Esophagus (tissue), 2 donors: ENCODE data around the gene SF1. TPM values are rescaled to one million over a fixed set of nuclear protein-coding genes. Genes with fewer than 3 reads are reported as not detected.

Experiments
- H3K27ac ChIP-seq, 2 donors: one replicate each; pipeline ENCODE4 v1.5.1; 2013; ENCODE audit warnings: low read depth in 2 of 2, mild to moderate bottlenecking in 2 of 2, inconsistent platforms in 1 of 2, low read length in 1 of 2, moderate library complexity in 1 of 2
- H3K27me3 ChIP-seq, 2 donors: one replicate each; pipeline ENCODE4 v1.6.1; 2013; ENCODE audit warnings: low read length in 2 of 2, control low read depth in 1 of 2, mild to moderate bottlenecking in 1 of 2; ENCODE audit not compliant: insufficient read depth in 2 of 2, control insufficient read depth in 1 of 2
- H3K36me3 ChIP-seq, 2 donors: one replicate each; pipeline ENCODE4 v1.6.1; 2013; ENCODE audit warnings: low read length in 1 of 2; ENCODE audit not compliant: control insufficient read depth in 2 of 2, insufficient read depth in 2 of 2
- H3K4me1 ChIP-seq, 2 donors: one replicate each; pipeline ENCODE4 v1.6.1; 2013; ENCODE audit warnings: low read length in 1 of 2; ENCODE audit not compliant: control insufficient read depth in 2 of 2, insufficient read depth in 2 of 2
- H3K4me3 ChIP-seq, 2 donors: one replicate each; pipeline ENCODE4 v1.5.1; 2013; ENCODE audit warnings: low read length in 2 of 2, mild to moderate bottlenecking in 2 of 2, low read depth in 1 of 2, moderate library complexity in 1 of 2
- H3K9me3 ChIP-seq, 2 donors: one replicate each; pipeline ENCODE4 v1.6.1; 2013; ENCODE audit warnings: mild to moderate bottlenecking in 2 of 2, low read depth in 1 of 2, low read length in 1 of 2, moderate library complexity in 1 of 2; ENCODE audit not compliant: control insufficient read depth in 2 of 2, insufficient read depth in 1 of 2
- WGBS, 2 donors: extraction: QIAGEN DNeasy Blood & Tissue Kit; methylation state at CpG; one replicate each; pipeline ENCODE4 v1.1.7; 2013; 5-methylcytosine and 5-hydroxymethylcytosine counted together
- polyA plus RNA-seq, 2 donors: library from polyadenylated mRNA; stranded (reverse); fragments of 200-250 nt; gene quantifications; one replicate each; pipeline ENCODE4 v1.2.3, GENCODE V29; 2013
- donor health status: healthy with polysubstance abuse.
- donor health status: Bipolar disorder and iron deficiency.

SF1 gene
- polyA plus RNA-seq, 2 donors = 79.0 to 88.0 TPM

DNA sequence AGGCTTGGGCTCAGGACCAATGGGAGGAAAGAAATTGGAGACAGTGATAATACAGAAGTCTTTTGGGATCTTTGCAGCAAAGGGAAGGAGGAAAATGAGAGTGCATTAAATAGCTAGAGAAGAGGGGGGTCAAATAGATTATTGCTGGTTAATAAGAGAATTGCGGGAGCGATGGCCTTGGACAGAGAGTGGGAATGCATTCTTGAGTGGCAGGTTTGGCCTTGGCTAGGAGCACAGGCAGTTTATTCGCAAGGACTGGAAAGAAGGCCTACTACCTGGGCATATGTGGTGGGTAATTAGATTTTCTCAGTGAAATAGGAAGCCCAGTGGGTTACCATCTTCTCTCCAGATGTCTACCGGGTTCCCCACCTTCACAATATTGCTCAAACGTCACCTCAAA lies 35.5 kb upstream of the SF1 start:
- no peaks in the 10 kb centered on the region for H3K9me3 ChIP-seq
- H3K36me3 ChIP-seq = no peaks in the 10 kb centered on the region
- no peak overlapping the region for H3K4me3 ChIP-seq
- 84 to 85% methylated on average over 5 of the region's 5 CpGs for WGBS, 2 donors
- peaks cover 5 to 7% of the 10 kb centered on the region in 2 donors for H3K4me1 ChIP-seq
- H3K27ac ChIP-seq = no peak overlapping the region
- no peaks in the 10 kb centered on the region for H3K27me3 ChIP-seq

DNA sequence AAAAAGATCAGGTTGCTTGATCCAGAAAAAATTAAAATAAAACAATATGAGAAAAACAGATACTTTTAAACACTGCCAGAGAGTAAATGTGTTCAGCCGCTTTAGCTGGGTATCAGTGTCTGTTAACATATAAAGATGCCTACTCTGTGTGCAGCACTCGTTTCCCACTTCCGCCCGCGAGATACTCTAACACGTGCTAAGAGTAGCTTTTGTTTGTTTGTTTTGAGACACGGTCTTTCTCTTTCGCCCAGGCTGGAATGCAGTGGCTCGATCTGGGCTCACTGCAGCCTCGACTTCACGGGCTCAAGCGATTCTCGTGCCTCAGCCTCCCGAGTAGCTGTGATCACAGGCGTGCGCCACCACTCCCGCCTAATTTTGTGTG lies 32.5 kb upstream of the SF1 start:
- H3K36me3 ChIP-seq = peaks cover 6 to 13% of the 10 kb centered on the region in 2 donors
- WGBS, 2 donors = 44 to 45% methylated on average over 17 of the region's 17 CpGs
- H3K27me3 ChIP-seq = no peaks in the 10 kb centered on the region
- H3K9me3 ChIP-seq = no peaks in the 10 kb centered on the region
- peaks cover 5 to 7% of the 10 kb centered on the region in 2 donors for H3K4me1 ChIP-seq
- peak overlapping the region in 1 of 2 donors; percentile 72 for H3K27ac ChIP-seq
- H3K4me3 ChIP-seq = peak overlapping the region in 1 of 2 donors; percentile 62

DNA sequence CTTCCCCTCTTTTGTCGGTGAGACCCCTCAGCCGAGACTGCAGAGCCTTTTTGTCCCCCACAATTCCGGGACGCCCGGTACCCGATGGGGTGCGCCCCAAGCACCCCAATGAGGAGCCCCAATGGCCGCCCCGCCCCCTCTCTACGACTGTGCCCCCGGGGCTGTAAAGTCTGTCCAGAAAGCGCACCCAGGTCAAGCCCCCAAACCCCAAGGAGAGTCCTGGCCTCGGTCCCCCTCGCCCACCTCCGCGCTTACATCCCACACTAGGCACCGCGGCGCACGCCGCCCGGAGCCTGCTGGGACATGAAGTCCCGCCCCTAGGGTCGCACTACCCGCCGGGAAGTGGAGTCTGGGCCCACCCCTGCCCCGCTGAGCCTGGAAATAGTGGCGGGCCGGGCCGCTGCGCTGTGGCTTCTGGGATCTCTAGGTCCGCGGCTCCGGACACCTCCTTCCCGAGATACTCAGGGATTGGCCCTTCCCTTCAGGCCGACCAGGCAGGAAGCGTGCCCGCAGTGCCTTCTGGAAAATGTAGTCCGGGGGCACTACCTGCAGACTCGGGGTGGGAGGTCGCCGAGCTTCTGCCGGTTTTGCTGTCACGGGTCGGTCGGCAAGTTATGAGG lies 32.0 kb upstream of the SF1 start, which contains the start of gene MEN1:
Gene MEN1 (minus strand): TSS at position 281 of the 620 bp plus-strand sequence. CDS start 442 bp downstream, outside the sequence.
- Histone ChIP-seq H3K27me3 (no peaks in the 10 kb centered on the region), H3K36me3 (peaks cover 6 to 17% of the 10 kb centered on the region in 2 donors), H3K4me1 (peaks cover 5 to 7% of the 10 kb centered on the region in 2 donors), H3K27ac (peak within 1 kb of the TSS; percentile 72 to 88), H3K4me3 (peak within 1 kb of the TSS; percentile 62 to 83), H3K9me3 (no peaks in the 10 kb centered on the region)
- WGBS, 2 donors = 0 to 1% methylated on average over 46 of the region's 46 CpGs

DNA sequence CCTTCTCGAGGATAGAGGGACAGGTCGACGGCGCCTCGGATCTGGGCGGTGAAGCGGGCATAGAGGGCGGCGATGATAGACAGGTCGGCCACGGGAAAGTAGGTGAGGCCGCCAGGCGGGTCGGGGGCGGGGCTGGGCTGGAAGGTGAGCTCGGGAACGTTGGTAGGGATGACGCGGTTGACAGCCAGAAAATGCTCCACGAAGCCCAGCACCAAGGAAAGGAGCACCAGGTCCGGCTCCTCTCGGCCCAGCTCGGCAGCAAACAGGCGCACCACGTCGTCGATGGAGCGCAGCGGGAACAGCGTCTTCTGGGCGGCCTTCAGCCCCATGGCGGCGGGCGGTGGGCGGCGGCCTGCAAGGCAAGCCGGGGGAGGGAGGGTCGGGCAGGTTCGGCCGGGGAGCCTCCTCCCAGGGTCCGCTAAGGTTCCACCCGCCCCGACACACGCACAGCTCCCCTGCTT lies 31.5 kb upstream of the SF1 start:
- 4 to 5% methylated on average over 35 to 44 of the region's 44 CpGs for WGBS, 2 donors
- Histone ChIP-seq H3K36me3 (peaks cover 6 to 22% of the 10 kb centered on the region in 2 donors), H3K9me3 (no peaks in the 10 kb centered on the region), H3K4me3 (peak overlapping the region; percentile 62 to 83), H3K27ac (peak overlapping the region; percentile 72 to 88), H3K27me3 (no peaks in the 10 kb centered on the region), H3K4me1 (peaks cover 5 to 9% of the 10 kb centered on the region in 2 donors)

DNA sequence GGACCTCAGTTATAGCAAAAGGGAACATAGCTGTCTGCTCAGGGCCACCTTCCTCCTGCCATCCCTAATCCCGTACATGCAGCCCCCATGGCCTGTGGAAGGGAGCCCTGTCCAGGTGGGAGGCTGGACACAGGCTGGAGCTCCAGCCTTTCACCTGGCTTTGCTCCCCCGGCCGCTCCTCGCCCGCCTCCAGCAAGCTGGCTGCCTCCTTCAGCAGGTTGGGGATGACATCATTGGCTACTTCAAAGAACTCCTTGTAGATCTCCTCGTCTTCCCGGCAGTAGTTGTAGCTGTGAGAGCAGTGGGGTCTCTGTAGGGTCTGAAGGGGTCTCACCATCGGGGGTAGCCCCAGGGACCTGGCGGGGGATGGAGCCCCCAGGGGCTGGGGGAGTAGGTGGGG lies 27.1 kb upstream of the SF1 start:
- 91 to 94% methylated on average over 9 of the region's 9 CpGs for WGBS, 2 donors
- Histone ChIP-seq H3K36me3 (peaks cover 6 to 27% of the 10 kb centered on the region in 2 donors), H3K27ac (no peak overlapping the region), H3K27me3 (no peaks in the 10 kb centered on the region), H3K4me1 (peaks cover 9 to 24% of the 10 kb centered on the region in 2 donors), H3K4me3 (no peak overlapping the region), H3K9me3 (no peaks in the 10 kb centered on the region)

DNA sequence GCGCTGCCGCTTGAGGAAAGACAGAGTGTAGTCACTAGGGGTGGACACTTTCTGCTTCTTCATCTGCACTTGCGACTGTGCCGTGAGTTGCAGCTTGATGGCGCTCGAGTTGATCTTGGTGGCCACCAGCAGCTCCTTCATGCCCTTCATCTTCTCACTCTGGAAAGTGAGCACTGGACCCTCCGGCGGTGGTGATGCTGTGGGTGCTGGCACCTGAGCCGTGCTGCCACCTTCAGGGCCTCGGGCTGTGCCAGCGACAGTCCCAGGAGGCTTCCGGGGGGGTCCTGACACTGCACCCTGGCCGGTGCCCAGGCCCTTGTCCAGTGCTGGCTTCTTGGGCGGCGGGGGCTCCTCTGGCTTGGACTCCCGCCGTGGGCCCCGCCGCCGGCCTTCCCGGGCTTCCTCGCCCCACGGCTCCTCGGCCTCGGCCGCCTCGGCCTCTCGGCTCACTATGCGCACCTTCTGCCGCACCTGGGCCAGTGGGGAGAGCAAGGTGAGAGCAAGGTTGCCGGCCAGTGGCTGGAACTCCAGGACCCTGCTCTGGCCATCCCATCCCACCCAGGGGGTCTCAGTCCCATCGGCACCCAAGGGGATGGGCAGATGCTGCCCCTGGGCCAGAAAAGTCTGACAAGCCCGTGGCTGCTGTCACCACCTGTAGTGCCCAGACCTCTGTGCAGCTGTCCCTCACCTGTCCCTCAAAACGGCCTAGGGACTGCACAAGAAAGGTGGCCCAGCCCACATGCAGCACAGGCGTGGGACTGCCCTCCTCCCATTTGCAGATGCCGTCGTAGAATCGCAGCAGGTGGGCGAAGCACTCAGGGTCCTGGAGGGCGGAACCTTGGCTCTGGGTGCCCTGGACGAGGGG lies 26.2 kb upstream of the SF1 start:
- H3K4me1 ChIP-seq = peaks cover 9 to 21% of the 10 kb centered on the region in 2 donors
- no peaks in the 10 kb centered on the region for H3K27me3 ChIP-seq
- no peaks in the 10 kb centered on the region for H3K9me3 ChIP-seq
- H3K4me3 ChIP-seq = no peak overlapping the region
- H3K36me3 ChIP-seq = peaks cover 6 to 27% of the 10 kb centered on the region in 2 donors
- H3K27ac ChIP-seq = peak overlapping the region in 1 of 2 donors; percentile 90
- 90% methylated on average over 34 to 41 of the region's 41 CpGs for WGBS, 2 donors

DNA sequence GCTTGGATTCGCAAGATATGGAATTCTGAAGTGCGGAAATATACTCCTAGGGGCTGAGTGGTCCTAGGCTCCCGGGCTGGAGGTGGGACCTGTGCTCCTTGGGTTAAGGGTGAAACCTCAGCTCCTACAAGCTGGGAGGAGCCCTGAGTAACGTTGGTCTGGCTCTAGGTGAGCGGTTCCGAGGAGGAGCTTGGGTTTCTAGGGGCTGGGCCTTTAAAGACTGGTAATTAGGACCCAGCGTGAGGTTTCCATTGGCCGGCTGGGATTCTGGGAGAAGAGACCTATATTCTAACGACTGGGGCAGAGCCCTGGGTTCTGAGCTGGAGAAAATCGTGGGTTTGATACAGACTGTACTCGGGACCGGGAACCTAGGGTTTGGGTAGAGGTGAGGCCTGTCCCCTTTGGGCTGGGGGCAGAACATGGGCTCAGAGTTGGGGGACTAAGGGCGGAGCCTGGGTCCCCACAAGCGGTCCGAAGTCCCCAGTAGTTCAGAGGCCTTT lies 25.6 kb upstream of the SF1 start:
- Histone ChIP-seq H3K27ac (peak overlapping the region; percentile 90 to 91), H3K9me3 (no peaks in the 10 kb centered on the region), H3K4me1 (peaks cover 4 to 17% of the 10 kb centered on the region in 2 donors), H3K4me3 (peak overlapping the region; percentile 39 to 47), H3K27me3 (no peaks in the 10 kb centered on the region), H3K36me3 (peaks cover 6 to 33% of the 10 kb centered on the region in 2 donors)
- 35 to 36% methylated on average over 15 of the region's 15 CpGs for WGBS, 2 donors

DNA sequence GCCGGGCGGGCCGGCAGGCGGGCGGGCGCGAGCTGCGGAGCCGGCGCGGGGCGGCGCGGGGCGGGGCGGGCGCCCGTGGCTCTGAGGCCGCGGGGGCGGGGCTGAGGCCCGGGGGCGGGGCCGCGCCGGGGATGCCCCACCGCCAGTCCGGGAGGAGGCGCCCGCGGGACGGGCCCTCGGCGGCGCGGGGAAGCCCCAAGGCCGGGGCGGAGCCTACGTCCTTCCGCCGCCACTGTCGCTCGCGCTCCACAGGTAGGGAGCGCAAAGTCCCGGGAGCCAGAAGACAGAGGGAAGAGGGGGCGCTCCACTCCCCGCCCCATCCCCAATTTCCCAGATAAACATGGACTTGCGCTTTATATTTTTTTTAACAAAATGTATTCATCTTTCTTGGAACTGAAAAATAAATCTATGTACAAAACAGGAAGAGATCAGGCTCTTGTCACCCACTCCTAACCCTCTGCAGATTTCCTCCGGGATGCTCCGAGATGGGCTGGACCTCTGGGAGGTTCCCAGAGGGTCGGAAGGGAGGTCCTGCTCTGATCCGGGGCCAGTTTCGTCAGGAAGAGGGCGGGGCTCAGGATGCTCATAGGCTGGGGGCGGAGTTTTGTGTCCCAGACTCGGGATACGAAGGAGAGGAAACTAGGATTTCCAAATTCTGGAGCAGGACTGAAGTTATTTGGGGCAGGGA lies 25.0 kb upstream of the SF1 start, which contains the start of gene MAP4K2:
Gene MAP4K2 (minus strand): TSS at position 57 of the 688 bp plus-strand sequence. CDS start 65 bp downstream, outside the sequence.
- Histone ChIP-seq H3K4me3 (peak within 1 kb of the TSS; percentile 47 to 58), H3K4me1 (peaks cover 4 to 17% of the 10 kb centered on the region in 2 donors), H3K27ac (peak within 1 kb of the TSS; percentile 90 to 91), H3K9me3 (no peaks in the 10 kb centered on the region), H3K36me3 (peaks cover 6 to 35% of the 10 kb centered on the region in 2 donors), H3K27me3 (no peaks in the 10 kb centered on the region)
- WGBS, 2 donors = 1% methylated on average over 13 to 58 of the region's 58 CpGs
